ENCODE data around the gene BCDIN3D.
"Not testable (repeated sequence)": the region's sequence is repeated elsewhere in the genome, so short reads cannot be mapped to it uniquely, and the experiment has no call there.

BCDIN3D gene

DNA sequence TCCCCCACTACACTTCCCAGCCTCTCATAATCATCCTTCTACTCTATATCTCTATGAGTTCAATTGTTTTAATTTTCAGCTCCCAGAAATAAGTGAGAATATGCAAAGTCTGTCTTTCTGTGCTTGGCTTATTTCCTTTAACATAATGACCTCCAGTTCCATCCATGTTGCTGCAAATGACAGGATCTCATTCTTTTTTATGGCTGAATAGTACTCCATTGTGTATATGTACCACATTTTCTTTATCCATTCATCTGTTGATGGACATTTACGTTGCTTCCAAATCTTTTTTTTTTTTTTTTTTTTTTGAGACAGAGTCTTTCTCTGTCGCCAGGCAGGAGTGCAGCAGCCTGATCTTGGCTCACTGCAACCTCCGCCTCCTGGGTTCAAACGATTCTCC is 13.0 kb upstream of the BCDIN3D start:
- intact Hi-C loops (cut with micrococcal nuclease); H3K36me3 Mint-ChIP-seq (ENCODE audit: low read depth); H3K27ac Mint-ChIP-seq; H3K9me3 Mint-ChIP-seq; H3K4me3 Mint-ChIP-seq; H3K4me1 Mint-ChIP-seq (ENCODE audit: low read depth): not testable (repeated sequence)
- H3K27me3 Mint-ChIP-seq: peaks cover 40% of the 10 kb centered on the region

DNA sequence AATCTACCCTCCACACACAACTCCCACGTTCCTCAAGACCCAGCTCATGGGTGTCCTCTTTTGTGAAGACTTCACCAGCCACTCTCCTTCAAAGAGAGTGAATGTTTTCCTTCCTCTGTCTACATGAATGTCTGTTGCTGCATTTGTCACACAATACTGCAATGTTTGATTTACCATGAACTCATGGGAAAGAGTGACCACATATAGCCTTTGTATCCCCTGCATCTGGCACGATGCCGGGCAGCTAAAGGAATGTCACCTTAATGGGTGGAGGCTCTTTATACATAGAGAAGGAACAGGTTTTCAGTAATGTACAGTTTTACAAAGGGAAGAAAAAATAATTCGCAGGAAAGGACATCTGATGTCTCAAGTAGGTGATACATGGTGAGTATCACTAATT is 12.1 kb upstream of the BCDIN3D start:
- H3K36me3 Mint-ChIP-seq (ENCODE audit: low read depth): no peaks in the 10 kb centered on the region
- H3K4me3 Mint-ChIP-seq: no peak overlapping the region
- no peak overlapping the region for H3K27ac Mint-ChIP-seq
- H3K4me1 Mint-ChIP-seq (ENCODE audit: low read depth): peaks cover 5% of the 10 kb centered on the region
- H3K27me3 Mint-ChIP-seq: peaks cover 42% of the 10 kb centered on the region
- intact Hi-C loops (cut with micrococcal nuclease): no loop called here
- H3K9me3 Mint-ChIP-seq: no peaks in the 10 kb centered on the region

DNA sequence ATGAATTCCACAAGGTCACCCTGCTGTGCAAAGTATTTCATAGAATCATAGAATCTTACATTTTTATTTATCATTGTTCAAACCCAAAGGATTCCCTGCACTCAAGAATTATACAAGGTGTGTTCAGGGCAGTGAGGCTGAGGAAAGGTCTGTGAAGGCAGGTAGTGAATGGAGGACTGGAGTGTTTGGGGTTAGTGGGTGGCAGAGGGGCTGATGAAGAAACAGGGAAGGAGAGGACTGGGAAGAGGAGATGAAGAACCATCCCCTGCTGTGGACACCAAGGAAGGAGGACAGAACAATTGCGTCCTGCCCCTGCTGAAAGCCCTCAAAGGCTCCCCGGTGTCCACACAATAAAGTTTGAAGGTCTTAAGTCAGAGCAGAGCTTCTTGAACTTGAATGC is 10.8 kb upstream of the BCDIN3D start:
- Mint-ChIP-seq H3K9me3 (no peaks in the 10 kb centered on the region), H3K27me3 (peaks cover 44% of the 10 kb centered on the region), H3K4me1 (ENCODE audit: low read depth) (peaks cover 5% of the 10 kb centered on the region), H3K4me3 (no peak overlapping the region), H3K36me3 (ENCODE audit: low read depth) (no peaks in the 10 kb centered on the region), H3K27ac (no peak overlapping the region)
- intact Hi-C loops (cut with micrococcal nuclease): no loop called here

DNA sequence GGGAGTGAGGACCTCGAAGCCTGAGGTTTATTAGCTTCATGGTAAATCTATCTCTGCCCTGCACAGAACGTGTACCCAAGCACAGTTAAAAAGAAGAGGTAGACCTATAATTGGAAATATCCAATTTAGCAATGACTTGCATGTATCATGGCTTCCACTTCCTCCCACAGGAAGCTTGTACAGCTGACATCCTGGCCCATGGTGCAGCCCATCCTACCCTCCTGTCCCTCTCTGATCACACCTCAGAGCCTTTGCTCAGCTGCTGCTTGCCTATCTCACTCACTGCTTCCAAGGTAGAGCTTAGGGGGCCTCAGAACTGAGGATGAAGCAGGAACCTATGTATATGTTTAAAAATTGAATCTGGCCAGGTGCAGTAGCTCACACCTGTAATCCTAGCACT is 4.3 kb upstream of the BCDIN3D start:
- intact Hi-C loops (cut with micrococcal nuclease): no loop called here
- H3K4me3 Mint-ChIP-seq: no peak overlapping the region
- no peak overlapping the region for H3K27ac Mint-ChIP-seq
- H3K4me1 Mint-ChIP-seq (ENCODE audit: low read depth): peaks cover 17% of the 10 kb centered on the region
- peaks cover 9% of the 10 kb centered on the region for H3K36me3 Mint-ChIP-seq (ENCODE audit: low read depth)
- H3K9me3 Mint-ChIP-seq: no peaks in the 10 kb centered on the region
- H3K27me3 Mint-ChIP-seq: peaks cover 28% of the 10 kb centered on the region

DNA sequence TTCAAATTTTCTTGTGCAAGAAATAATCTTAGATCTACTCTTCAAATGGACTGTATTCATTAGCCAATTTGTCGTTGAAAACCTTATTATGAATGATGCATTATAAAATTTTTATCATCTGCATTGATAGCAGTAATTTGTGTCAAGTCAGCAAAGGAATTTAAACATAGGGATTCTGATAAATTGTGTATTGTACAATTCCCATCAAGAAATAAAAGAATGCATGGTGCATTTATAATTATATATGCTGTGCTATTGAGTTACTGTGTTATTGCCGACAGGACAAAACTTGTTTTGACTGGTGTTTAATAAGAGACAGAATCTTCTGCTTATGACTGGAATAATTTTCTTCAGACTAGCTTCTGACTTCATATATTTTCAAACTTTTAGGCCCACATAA is 3.1 kb upstream of the BCDIN3D start:
- H3K9me3 Mint-ChIP-seq: no peaks in the 10 kb centered on the region
- H3K36me3 Mint-ChIP-seq (ENCODE audit: low read depth): peaks cover 9% of the 10 kb centered on the region
- intact Hi-C loops (cut with micrococcal nuclease): no loop called here
- H3K4me1 Mint-ChIP-seq (ENCODE audit: low read depth): peaks cover 23% of the 10 kb centered on the region
- H3K27me3 Mint-ChIP-seq: peaks cover 22% of the 10 kb centered on the region
- no peak overlapping the region for H3K27ac Mint-ChIP-seq
- no peak overlapping the region for H3K4me3 Mint-ChIP-seq

DNA sequence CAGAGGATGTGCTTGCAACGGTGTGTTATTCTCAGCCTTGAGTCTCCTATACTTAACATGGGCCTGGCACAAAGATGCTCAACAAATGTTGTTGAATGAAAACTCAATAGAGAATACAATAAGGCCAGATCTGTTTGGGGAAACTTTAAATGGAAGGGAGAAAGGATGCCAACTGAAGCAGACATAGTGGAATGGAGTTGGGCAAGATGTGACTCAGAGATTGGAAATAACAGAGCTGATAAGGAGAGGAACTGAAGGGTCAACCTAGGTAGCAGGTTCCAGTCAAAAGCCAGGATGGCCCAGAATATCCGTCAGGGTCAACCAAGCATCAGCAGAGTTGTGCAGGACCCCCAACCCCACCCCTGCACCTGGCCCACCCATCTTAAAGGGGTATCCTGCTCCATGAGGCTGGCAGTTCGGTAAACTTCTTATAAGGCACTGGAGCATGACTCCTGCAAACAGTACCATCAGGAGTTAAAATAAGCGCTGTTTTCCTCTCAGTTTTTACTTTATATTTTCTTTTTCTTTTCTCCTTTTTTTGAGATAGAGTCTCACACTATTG is 1.1 kb upstream of the BCDIN3D start:
- H3K27me3 Mint-ChIP-seq: peaks cover 12% of the 10 kb centered on the region
- no peaks in the 10 kb centered on the region for H3K9me3 Mint-ChIP-seq
- peaks cover 9% of the 10 kb centered on the region for H3K36me3 Mint-ChIP-seq (ENCODE audit: low read depth)
- peaks cover 29% of the 10 kb centered on the region for H3K4me1 Mint-ChIP-seq (ENCODE audit: low read depth)
- no peak overlapping the region for H3K4me3 Mint-ChIP-seq
- H3K27ac Mint-ChIP-seq: no peak overlapping the region
- intact Hi-C loops (cut with micrococcal nuclease): loop anchor here (1.0 kb wide), 1 partner anchor 16 kb away; the partner anchor contains the start of gene NCKAP5L

DNA sequence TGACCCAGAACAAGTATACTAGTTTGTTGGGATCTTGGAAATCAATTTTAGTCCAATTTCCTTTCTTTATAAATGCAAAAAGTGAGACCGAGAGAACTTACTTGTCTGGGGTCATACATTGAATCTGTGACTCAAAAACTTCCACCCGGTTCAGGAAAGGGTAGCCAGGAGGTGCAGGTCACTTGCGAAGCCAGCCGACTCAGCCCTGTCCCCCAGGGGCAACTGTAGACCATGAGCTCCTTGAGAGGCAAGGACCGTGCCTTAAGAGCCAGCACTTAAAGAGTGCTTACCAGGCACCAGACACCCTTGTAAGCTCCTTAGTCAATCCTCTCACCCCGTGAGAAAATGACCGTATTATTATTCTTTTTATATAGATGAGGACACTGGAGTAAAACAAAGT is 505 bp upstream of the BCDIN3D start:
- Mint-ChIP-seq H3K4me1 (ENCODE audit: low read depth) (peaks cover 32% of the 10 kb centered on the region), H3K36me3 (ENCODE audit: low read depth) (peaks cover 12% of the 10 kb centered on the region), H3K9me3 (no peaks in the 10 kb centered on the region), H3K27ac (peak overlapping the region; percentile 93), H3K4me3 (peak overlapping the region; percentile 84), H3K27me3 (peaks cover 7% of the 10 kb centered on the region)
- intact Hi-C loops (cut with micrococcal nuclease): loop anchor here (1.0 kb wide), 1 partner anchor 15 kb away; the partner anchor contains the start of gene NCKAP5L

DNA sequence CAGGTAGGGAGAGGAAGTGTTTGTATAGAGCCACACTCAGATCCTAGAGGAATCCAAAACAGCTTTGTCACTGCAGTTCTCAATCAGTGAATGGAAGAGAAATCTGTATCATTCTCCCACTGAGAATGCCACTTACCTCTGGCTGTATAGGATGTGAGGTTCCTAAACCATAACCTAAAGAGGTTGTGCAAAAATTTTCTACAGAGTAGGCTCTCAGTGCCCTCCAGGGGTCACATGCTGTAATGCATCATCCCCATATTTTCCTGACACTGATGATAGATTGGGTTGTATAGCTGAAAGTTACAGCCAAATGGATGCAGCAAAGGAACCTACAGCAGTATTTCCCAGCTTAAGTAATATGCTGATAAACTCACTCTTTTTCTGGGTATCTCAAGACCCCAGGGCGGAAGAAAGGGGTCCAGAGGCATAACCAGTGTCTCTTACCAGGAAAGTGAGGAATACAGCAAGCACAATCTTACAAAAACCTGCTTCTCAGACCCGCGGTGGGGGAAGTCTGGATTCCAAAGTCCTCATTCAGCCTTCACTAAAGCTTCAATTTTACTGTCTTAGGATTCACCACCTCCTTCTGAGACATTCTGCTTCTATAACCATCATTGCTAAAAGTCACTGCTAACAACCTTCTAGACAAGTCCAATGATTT is 3.8 kb downstream of the BCDIN3D start:
- H3K9me3 Mint-ChIP-seq: no peaks in the 10 kb centered on the region
- H3K27me3 Mint-ChIP-seq: no peaks in the 10 kb centered on the region
- intact Hi-C loops (cut with micrococcal nuclease): loop anchor here (1.0 kb wide), 1 partner anchor 63 kb away; no protein-coding TSS in a partner anchor
- H3K36me3 Mint-ChIP-seq (ENCODE audit: low read depth): peaks cover 18% of the 10 kb centered on the region
- H3K4me3 Mint-ChIP-seq: no peak overlapping the region
- H3K4me1 Mint-ChIP-seq (ENCODE audit: low read depth): peaks cover 40% of the 10 kb centered on the region
- H3K27ac Mint-ChIP-seq: no peak overlapping the region

DNA sequence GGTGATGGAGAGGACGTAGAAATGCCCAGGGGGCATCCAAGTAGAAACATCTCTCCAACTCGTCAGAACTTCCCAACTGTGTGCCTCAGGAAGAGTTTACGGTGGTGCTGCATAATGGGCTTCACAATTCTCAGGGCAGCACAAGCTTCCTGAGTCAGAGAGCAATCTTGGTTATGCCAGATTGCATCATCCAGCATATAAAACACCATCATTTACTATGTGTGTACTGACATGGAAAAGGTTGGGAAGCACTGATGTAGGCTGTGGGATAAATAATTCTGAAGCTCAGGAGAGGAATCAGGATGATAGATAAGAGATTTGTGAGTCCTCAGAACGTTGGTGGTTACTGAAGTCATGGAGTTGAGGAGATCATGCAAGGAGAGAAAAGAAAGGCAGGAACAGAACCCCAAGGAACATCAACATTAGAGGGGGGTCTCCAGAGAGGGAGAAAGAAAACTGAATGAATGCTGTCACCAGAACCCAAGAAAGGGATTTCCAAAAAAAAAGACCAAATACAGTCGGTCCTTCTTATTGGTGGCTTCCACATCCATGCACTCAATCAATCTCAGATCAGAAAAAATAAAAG is 10.0 kb downstream of the BCDIN3D start:
- Mint-ChIP-seq H3K36me3 (ENCODE audit: low read depth) (peaks cover 2% of the 10 kb centered on the region), H3K27me3 (no peaks in the 10 kb centered on the region), H3K9me3 (no peaks in the 10 kb centered on the region), H3K27ac (no peak overlapping the region), H3K4me3 (no peak overlapping the region), H3K4me1 (ENCODE audit: low read depth) (peaks cover 18% of the 10 kb centered on the region)
- intact Hi-C loops (cut with micrococcal nuclease): no loop called here

DNA sequence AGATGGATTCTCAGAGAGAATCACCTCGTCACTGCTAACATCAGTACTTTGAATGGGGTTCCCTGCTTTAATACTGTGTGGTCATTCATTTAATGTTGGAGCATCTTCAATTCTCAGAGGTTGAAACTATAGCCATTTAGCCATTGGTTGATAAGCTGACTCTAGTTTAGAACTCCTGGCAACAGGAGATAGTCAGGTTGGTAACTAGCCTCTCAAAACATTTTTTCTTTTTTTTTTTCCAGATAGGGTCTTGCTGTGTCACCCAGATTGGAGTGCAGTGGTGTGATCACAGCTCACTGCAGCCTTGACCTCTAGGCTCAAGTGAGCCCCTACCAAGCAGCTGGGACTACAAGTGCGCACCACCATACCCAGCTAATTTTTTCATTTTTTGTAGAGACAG is 11.2 kb downstream of the BCDIN3D start:
- no peaks in the 10 kb centered on the region for H3K27me3 Mint-ChIP-seq
- H3K4me3 Mint-ChIP-seq: no peak overlapping the region
- H3K36me3 Mint-ChIP-seq (ENCODE audit: low read depth): peaks cover 13% of the 10 kb centered on the region
- no peak overlapping the region for H3K27ac Mint-ChIP-seq
- H3K9me3 Mint-ChIP-seq: no peaks in the 10 kb centered on the region
- intact Hi-C loops (cut with micrococcal nuclease): no loop called here
- H3K4me1 Mint-ChIP-seq (ENCODE audit: low read depth): peaks cover 27% of the 10 kb centered on the region

DNA sequence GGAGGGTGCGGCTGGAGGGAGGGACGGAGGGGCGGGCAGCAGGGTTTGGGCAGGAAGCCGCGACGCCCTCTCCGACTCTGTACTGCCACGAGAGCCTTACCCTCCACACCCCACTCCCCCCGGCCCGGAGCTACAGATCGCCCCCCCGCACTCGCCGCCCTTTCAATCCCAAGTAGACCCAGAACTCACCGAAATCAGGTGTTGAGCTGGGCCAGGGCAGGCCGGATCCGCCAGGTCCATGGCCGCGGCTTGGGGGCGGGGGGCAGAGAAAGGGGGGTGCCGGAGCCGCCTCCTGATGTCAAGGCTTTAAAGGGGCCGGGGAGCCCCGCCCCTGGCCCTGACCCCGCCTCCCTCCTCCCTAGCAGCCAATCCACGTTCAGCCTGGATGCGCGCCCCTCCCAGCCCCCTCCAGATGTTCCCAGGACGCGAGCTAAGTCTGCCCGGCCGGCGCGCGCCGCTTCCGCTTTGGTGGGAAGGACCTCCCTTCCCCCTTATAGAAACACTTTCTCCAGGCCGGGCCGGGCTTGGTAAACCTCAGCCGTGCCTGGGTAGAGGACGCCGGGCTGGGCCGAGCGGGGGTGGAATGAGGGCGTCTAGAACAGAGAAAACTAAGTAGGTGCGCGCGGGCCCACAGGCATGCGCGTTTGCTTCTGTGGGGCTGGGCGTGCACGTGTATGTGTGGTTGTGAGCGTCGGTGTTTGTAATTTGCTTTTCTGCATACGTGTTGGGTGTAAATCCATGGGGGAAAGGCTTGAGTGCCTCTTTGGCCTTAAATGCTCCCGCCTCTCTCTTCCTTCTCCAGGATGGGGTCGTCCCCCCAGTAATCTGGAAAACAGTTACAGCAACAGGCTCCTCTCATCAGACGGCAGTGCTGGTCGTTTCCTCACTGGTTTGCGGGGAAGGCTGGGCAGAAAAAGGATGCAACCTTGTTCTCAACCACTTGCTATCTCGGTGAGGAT is 14.5 kb downstream of the BCDIN3D start, which contains the start of gene NCKAP5L:
Gene NCKAP5L (minus strand): TSS at position 281 of the 959 bp plus-strand sequence. CDS start 24,369 bp downstream, outside the sequence.
- Mint-ChIP-seq H3K36me3 (ENCODE audit: low read depth) (peaks cover 19% of the 10 kb centered on the region), H3K9me3 (no peaks in the 10 kb centered on the region), H3K4me1 (ENCODE audit: low read depth) (peaks cover 54% of the 10 kb centered on the region), H3K27ac (peak within 1 kb of the TSS; percentile 100), H3K4me3 (peak within 1 kb of the TSS; percentile 99), H3K27me3 (no peaks in the 10 kb centered on the region)
- intact Hi-C loops (cut with micrococcal nuclease): loop anchor here (1.0 to 5.0 kb wide), 2 partner anchors 15 to 46 kb away; partner anchors contain the start of gene BCDIN3D

DNA sequence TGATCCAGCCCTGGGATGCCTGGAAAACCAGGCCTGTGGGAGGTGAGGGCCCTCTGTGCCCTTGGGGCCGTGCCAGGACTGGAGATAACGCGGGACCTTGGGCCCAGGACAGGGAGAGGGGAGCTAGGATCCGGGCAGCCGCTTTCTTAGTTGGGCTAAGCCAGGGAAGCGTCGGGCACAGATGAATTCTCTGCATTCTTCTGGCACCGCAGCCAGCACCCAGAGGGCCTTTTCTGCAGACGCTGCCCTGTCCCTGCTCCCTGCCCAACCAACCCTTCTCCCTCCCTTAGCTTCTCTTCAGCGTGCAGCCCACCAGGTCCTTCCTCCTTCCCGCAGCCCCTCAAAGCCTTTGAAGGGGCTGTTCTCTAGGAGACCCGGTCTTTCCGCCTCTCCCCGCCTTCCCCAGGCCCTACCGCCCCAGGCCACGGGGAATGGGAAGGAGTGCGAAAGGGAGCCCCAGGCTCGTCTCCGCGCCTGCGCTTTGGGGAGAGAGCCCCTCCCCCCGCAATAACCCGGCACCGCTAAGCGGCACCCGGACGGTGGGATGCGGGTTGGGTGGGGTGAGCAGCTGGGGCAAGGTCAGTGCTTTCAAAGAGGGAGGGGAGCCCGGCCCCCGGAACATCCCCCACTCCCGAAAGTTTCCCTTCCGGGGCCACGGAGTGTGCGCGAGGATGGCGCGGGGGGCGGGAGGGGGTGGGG is 15.4 kb downstream of the BCDIN3D start:
- H3K36me3 Mint-ChIP-seq (ENCODE audit: low read depth): peaks cover 27% of the 10 kb centered on the region
- peak overlapping the region; percentile 99 for H3K4me3 Mint-ChIP-seq
- H3K27ac Mint-ChIP-seq: peak overlapping the region; percentile 100
- H3K9me3 Mint-ChIP-seq: no peaks in the 10 kb centered on the region
- H3K4me1 Mint-ChIP-seq (ENCODE audit: low read depth): peaks cover 63% of the 10 kb centered on the region
- H3K27me3 Mint-ChIP-seq: no peaks in the 10 kb centered on the region
- intact Hi-C loops (cut with micrococcal nuclease): loop anchor here (1.0 to 5.0 kb wide), 2 partner anchors 16 to 45 kb away; partner anchors contain the start of gene BCDIN3D

DNA sequence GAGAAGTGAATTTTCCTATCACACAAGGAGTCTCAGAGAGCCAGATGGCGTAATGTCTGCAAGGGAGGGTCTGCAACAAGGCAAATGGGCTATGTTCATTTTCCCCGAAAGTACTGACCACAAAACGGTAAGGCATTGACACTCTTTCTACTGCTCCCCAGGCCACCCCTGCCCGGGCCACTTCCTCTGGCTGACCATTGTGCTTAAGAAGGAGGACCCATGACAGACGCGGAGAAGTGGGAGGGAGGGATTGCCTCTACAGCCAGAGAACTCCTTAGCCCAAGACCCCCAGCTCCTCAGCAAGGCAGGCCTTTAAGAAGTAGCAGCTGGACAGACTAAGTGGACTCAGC is 15.9 kb downstream of the BCDIN3D start:
- H3K27me3 Mint-ChIP-seq: no peaks in the 10 kb centered on the region
- peak overlapping the region; percentile 100 for H3K27ac Mint-ChIP-seq
- H3K9me3 Mint-ChIP-seq: no peaks in the 10 kb centered on the region
- H3K4me1 Mint-ChIP-seq (ENCODE audit: low read depth): peaks cover 68% of the 10 kb centered on the region
- peaks cover 32% of the 10 kb centered on the region for H3K36me3 Mint-ChIP-seq (ENCODE audit: low read depth)
- intact Hi-C loops (cut with micrococcal nuclease): loop anchor here (5.0 kb wide), 1 partner anchor 45 kb away; no protein-coding TSS in a partner anchor
- peak overlapping the region; percentile 99 for H3K4me3 Mint-ChIP-seq

Measured in dendritic cell treated with granulocyte-macrophage colony-stimulating factor and Interleukin-4, amounts not matched to agents 40 ng/mL and 50 ng/mL, for 4 days (primary cell).